Stimulated activated CD4-positive, alpha-beta T cell treated with anti-CD3 and anti-CD28 coated beads, Interleukin-1b, Interleukin-23, amount 100 ng/mL, for 4 hours (primary cell): Measurements from ENCODE around the gene GBX1.

Experiments
- DNase-seq, 2 donors: peaks; one replicate each; pipeline ENCODE4 v3.0.0-alpha.2; 2020; ENCODE audit warnings: low read depth in 2 of 2

GBX1 gene

GRCh38 chr7:151139791-151140190 lies 27.7 kb downstream of the GBX1 start:
- no peak for DNase-seq

GRCh38 chr7:151139071-151139790 lies 28.3 kb downstream of the GBX1 start:
- DNase-seq = no peak

- no peak for DNase-seq
Measured at GRCh38 chr7:151138153-151138851, 29.2 kb downstream of the GBX1 start.

GRCh38 chr7:151137791-151138152 lies 29.7 kb downstream of the GBX1 start:
- DNase-seq = no peak

GRCh38 chr7:151137076-151137675 lies 30.3 kb downstream of the GBX1 start:
- DNase-seq = no peak

GRCh38 chr7:151135866-151136843 lies 31.3 kb downstream of the GBX1 start:
- DNase-seq = no peak

GRCh38 chr7:151135525-151135845 lies 32.0 kb downstream of the GBX1 start:
- no peak for DNase-seq

- DNase-seq = no peak
Measured at GRCh38 chr7:151134743-151135524, 32.6 kb downstream of the GBX1 start.

GRCh38 chr7:151133986-151134742 lies 33.3 kb downstream of the GBX1 start:
- no peak for DNase-seq

GRCh38 chr7:151133266-151133985 lies 34.1 kb downstream of the GBX1 start:
- no peak for DNase-seq

- no peak for DNase-seq
Measured at GRCh38 chr7:151132461-151133205, 34.9 kb downstream of the GBX1 start.

GRCh38 chr7:151131592-151132293 lies 35.8 kb downstream of the GBX1 start:
- DNase-seq = no peak

GRCh38 chr7:151131224-151131591 lies 36.3 kb downstream of the GBX1 start:
- DNase-seq = no peak

- no peak for DNase-seq
Measured at GRCh38 chr7:151130741-151131157, 36.7 kb downstream of the GBX1 start.

- DNase-seq = no peak
Measured at GRCh38 chr7:151129960-151130591, 37.4 kb downstream of the GBX1 start.

GRCh38 chr7:151129117-151129959 lies 38.2 kb downstream of the GBX1 start:
- DNase-seq = no peak

- no peak for DNase-seq
Measured at GRCh38 chr7:151128716-151129115, 38.8 kb downstream of the GBX1 start.
